Glutamatergic neuron (in vitro differentiated cells): ENCODE data around the gene LARP1B. TPM values are rescaled to one million over a fixed set of nuclear protein-coding genes. Genes with fewer than 3 reads are reported as not detected.
"Not testable (repeated sequence)": the region's sequence is repeated elsewhere in the genome, so short reads cannot be mapped to it uniquely, and the experiment has no call there.

Source experiments
- DNase-seq: peaks from one replicate; pipeline ENCODE4 v3.0.0; 2022
- H3K27ac Mint-ChIP-seq: one replicate; pipeline ENCODE4 v1.8.0; 2020; ENCODE audit warnings: mild to moderate bottlenecking, mixed read lengths, inconsistent platforms; ENCODE audit not compliant: unreplicated experiment
- H3K27me3 Mint-ChIP-seq: one replicate; pipeline ENCODE4 v1.8.0; 2020; ENCODE audit warnings: mild to moderate bottlenecking, moderate library complexity, mixed read lengths, inconsistent platforms; ENCODE audit not compliant: unreplicated experiment
- H3K36me3 Mint-ChIP-seq: one replicate; pipeline ENCODE4 v1.8.0; 2020; ENCODE audit warnings: mild to moderate bottlenecking, mixed read lengths, inconsistent platforms; ENCODE audit not compliant: unreplicated experiment
- H3K4me1 Mint-ChIP-seq: one replicate; pipeline ENCODE4 v1.8.0; 2020; ENCODE audit warnings: mild to moderate bottlenecking, low read depth, mixed read lengths, inconsistent platforms; ENCODE audit not compliant: unreplicated experiment
- H3K4me3 Mint-ChIP-seq: one replicate; pipeline ENCODE4 v1.8.0; 2020; ENCODE audit warnings: mild to moderate bottlenecking, mixed read lengths, inconsistent platforms; ENCODE audit not compliant: unreplicated experiment
- H3K9me3 Mint-ChIP-seq: one replicate; pipeline ENCODE4 v1.8.0; 2020; ENCODE audit warnings: mild to moderate bottlenecking, moderate library complexity, mixed read lengths, inconsistent platforms; ENCODE audit not compliant: unreplicated experiment
- CTCF ChIP-seq: fragments of 200-600 bp; sonication (generic); IDR thresholded peaks from one replicate; pipeline ENCODE4 v1.5.0; 2021; ENCODE audit not compliant: partially characterized antibody, unreplicated experiment
- total RNA-seq: library from RNA; stranded (reverse); fragmentation: NEBNext Ultra II Directional; extraction: Animal tissue kit (Norgen Biotek cat#: 25700); gene quantifications from one replicate; pipeline ENCODE4 v1.2.1, GENCODE V29; 2021; ENCODE audit not compliant: unreplicated experiment

Gene LARP1B
- total RNA-seq, 1 donor from 2014 or later = 16.1 TPM

GRCh38 chr4:128060121-128060698 is 902 bp upstream of the LARP1B start:
- H3K27ac Mint-ChIP-seq = peak overlapping the region; percentile 86
- TF ChIP-seq CTCF = no peak
- H3K4me1 Mint-ChIP-seq = peaks cover 3% of the 10 kb centered on the region
- peaks cover 3% of the 10 kb centered on the region for H3K27me3 Mint-ChIP-seq
- no peak for DNase-seq
- H3K36me3 Mint-ChIP-seq = no peaks in the 10 kb centered on the region
- H3K4me3 Mint-ChIP-seq = peak overlapping the region; percentile 88
- peaks cover 7% of the 10 kb centered on the region for H3K9me3 Mint-ChIP-seq

GRCh38 chr4:128061566-128062536 is 739 bp downstream of the LARP1B start:
- H3K36me3 Mint-ChIP-seq = no peaks in the 10 kb centered on the region
- H3K27me3 Mint-ChIP-seq = peaks cover 3% of the 10 kb centered on the region
- H3K4me1 Mint-ChIP-seq = peaks cover 3% of the 10 kb centered on the region
- no peak for TF ChIP-seq CTCF
- peak overlapping the region; percentile 43 for H3K27ac Mint-ChIP-seq
- peak overlapping the region; percentile 87 for H3K4me3 Mint-ChIP-seq
- peaks cover 7% of the 10 kb centered on the region for H3K9me3 Mint-ChIP-seq
- peak; percentile 71 for DNase-seq

- H3K36me3 Mint-ChIP-seq, H3K9me3 Mint-ChIP-seq, DNase-seq, H3K4me3 Mint-ChIP-seq, H3K27me3 Mint-ChIP-seq, H3K4me1 Mint-ChIP-seq, H3K27ac Mint-ChIP-seq: not testable (repeated sequence)
These were observed 5.3 kb downstream of the LARP1B start for GRCh38 chr4:128066453-128066820.

- Mint-ChIP-seq H3K4me1 (no peaks in the 10 kb centered on the region), H3K9me3 (no peaks in the 10 kb centered on the region), H3K27me3 (no peaks in the 10 kb centered on the region), H3K27ac (no peak overlapping the region), H3K36me3 (no peaks in the 10 kb centered on the region), H3K4me3 (no peak overlapping the region)
- peak; percentile 27 for DNase-seq
- TF ChIP-seq CTCF = no peak
These were observed 7.8 kb downstream of the LARP1B start for GRCh38 chr4:128068918-128069317.

- Mint-ChIP-seq H3K9me3 (no peaks in the 10 kb centered on the region), H3K27me3 (peaks cover 2% of the 10 kb centered on the region), H3K36me3 (no peaks in the 10 kb centered on the region), H3K27ac (no peak overlapping the region), H3K4me1 (no peaks in the 10 kb centered on the region), H3K4me3 (no peak overlapping the region)
- no peak for TF ChIP-seq CTCF
- DNase-seq = no peak
These were observed 15.4 kb downstream of the LARP1B start for GRCh38 chr4:128076464-128076863.

GRCh38 chr4:128095293-128095692 is 34.2 kb downstream of the LARP1B start:
- not testable (repeated sequence) for H3K36me3 Mint-ChIP-seq, H3K27ac Mint-ChIP-seq, H3K9me3 Mint-ChIP-seq, H3K27me3 Mint-ChIP-seq, H3K4me1 Mint-ChIP-seq, DNase-seq, H3K4me3 Mint-ChIP-seq
